ENCODE data around the gene NUAK2.
"Not testable (repeated sequence)": the region's sequence is repeated elsewhere in the genome, so short reads cannot be mapped to it uniquely, and the experiment has no call there.

NUAK2 gene

DNA sequence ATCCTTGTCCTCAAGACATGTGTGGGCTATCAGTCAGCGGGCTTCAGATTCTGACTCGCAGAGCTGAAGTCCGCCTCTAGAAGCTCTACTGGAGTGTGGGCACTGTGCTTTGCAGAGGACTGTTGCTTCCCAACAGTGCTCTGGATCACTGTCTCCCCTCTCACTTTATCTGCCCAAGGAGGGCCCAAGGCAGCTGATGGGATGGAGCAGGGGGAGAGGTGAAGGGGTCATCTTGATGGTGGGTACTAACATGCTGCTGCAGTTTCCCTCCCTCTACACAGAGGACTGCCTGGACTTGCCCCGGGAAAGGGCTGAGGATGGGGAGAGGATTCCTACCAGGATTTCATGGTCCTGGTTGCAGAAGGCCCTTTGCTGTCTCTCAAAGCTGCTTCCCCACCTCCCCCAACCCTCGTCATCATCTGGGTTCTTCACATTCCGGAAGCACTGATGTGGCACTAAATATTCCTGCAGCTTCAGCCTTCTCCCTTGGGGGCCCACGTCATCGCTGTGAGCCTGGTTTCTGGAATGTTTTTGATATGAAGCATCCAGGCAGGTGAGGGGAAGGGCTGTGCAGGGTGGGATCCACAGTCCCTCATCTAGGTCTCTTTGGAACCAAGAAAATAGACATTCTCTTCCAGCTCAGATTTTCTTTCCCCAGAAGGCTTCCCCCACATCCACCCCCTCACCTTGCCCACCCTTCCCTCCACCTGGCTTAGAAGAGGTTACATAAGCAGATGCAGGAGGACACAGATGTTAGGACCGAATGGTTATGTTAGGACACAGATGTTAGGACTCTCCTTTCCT is 23.2 kb downstream of the NUAK2 start:
- H3K4me3 ChIP-seq (replicated peaks; ENCODE audit: low read depth, low read length): no peak overlapping the region
- TF ChIP-seq, protein P1, sequence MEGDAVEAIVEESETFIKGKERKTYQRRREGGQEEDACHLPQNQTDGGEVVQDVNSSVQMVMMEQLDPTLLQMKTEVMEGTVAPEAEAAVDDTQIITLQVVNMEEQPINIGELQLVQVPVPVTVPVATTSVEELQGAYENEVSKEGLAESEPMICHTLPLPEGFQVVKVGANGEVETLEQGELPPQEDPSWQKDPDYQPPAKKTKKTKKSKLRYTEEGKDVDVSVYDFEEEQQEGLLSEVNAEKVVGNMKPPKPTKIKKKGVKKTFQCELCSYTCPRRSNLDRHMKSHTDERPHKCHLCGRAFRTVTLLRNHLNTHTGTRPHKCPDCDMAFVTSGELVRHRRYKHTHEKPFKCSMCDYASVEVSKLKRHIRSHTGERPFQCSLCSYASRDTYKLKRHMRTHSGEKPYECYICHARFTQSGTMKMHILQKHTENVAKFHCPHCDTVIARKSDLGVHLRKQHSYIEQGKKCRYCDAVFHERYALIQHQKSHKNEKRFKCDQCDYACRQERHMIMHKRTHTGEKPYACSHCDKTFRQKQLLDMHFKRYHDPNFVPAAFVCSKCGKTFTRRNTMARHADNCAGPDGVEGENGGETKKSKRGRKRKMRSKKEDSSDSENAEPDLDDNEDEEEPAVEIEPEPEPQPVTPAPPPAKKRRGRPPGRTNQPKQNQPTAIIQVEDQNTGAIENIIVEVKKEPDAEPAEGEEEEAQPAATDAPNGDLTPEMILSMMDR (IDR thresholded peaks at IDR 0.05; ENCODE audit: low read depth, low read length, missing control alignments): no peak
- peak; percentile 89 for DNase-seq (ENCODE audit: extremely low read depth, low read depth)

DNA sequence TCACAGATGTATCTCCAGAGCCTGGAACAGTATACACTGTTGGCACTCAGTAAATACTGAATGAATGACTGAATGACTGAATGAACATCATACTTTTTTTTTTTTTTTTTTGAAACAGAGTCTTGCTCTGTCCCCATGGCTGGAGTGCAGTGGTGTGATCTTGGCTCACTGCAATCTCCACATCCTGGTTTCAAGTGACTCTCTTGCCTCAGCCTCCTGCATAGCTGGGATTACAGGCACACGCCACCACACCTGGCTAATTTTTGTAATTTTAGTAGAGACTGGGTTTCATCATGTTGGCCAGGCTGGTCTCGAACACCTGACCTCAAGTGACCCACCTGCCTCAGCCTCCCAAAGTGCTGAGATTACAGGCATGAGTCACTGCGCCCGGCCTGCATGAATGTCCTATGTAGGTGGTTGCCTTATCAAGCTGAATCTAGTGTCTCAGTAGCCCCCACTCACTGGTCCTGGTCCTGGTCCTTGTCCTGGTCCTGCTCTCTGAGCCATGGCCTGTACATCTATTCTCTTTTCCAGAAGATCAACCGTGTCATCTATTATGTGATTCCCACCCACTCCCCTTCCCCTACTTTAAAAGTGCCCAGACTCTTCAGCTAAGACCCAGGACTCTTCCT is 23.9 kb downstream of the NUAK2 start:
- not testable (repeated sequence) for DNase-seq (ENCODE audit: extremely low read depth, low read depth); H3K4me3 ChIP-seq (replicated peaks; ENCODE audit: low read depth, low read length)

DNA sequence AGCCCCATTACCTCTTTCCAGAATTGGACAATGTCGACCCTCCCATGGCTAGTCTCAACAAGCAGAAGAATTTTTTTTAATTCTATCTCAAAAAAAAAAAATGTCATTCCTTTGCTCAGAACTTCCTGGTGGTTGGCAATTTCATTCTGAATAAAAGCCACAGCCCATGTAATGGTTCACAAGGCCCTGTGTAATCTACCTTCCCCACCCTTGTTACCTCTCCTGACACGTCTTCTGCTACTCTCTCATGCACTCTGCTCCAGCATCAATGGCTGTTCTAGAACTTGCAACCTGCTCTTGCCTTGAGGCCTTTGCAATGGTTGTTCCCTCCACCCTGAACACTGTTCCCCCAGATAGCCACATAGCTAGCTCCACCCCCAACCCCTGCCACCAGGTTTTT is 25.4 kb downstream of the NUAK2 start:
- no peak for DNase-seq (ENCODE audit: extremely low read depth, low read depth)
- TF ChIP-seq, protein P1 (IDR thresholded peaks at IDR 0.05; ENCODE audit: low read depth, low read length, missing control alignments): no peak
- no peak overlapping the region for H3K4me3 ChIP-seq (replicated peaks; ENCODE audit: low read depth, low read length)

DNA sequence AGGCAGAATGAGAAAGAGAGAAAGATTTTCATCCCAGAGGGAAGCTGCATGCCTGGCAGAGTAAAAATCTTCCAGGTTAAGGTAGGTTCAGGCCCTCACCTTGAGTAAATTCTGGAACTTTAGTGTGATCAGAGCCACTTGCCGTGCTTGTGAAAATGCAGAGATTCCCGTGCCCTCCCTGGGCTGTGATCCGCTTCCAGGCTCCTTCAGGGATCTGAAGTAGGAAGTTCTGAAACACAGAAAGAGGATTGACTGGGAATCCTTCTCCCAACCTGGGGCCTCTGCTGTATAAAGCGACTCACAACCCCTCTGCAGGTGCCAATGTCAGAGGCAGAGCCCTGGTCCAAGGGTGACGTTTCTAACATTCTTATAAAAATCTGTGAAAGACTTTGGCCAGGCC is 26.6 kb downstream of the NUAK2 start:
- TF ChIP-seq, protein P1 (IDR thresholded peaks at IDR 0.05; ENCODE audit: low read depth, low read length, missing control alignments): no peak
- no peak for DNase-seq (ENCODE audit: extremely low read depth, low read depth)
- no peak overlapping the region for H3K4me3 ChIP-seq (replicated peaks; ENCODE audit: low read depth, low read length)

DNA sequence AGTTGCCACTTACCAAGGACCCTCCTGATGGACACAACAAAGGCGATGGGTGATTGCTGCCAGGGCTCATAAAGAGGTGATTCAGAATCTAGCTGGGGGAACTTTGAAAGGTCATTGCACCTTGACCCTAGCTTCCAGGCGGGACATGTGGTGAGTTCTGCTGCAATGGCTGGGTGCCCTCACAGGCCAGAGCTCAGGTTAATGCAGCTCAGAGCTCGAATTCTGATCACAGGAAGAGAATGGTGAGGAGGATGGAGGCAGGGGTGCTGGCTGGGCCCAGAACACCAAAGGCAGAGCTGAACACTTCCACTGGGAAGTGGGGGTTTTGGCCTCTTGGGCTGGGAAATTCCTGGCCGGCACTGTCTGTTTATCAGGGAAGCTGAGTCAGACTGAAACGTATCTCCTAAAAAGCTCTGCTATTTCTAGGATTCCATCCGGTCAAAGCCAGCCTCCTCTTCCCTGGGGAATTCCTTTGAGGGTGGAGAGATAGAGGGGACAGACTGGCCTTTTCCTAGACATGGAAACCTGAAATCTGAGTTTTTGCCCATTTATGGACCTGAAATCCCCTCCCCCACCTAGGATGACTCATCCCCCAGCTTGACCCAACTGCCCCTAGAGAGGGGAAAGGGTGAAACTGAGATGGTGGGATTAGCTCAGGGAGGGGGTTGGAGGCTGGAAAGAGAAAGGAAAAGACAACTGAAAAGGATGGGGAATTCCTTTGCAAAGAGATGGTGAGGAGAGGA is 27.2 kb downstream of the NUAK2 start:
- DNase-seq (ENCODE audit: extremely low read depth, low read depth): peak; percentile 86
- TF ChIP-seq, protein P1 (IDR thresholded peaks at IDR 0.05; ENCODE audit: low read depth, low read length, missing control alignments): no peak
- no peak overlapping the region for H3K4me3 ChIP-seq (replicated peaks; ENCODE audit: low read depth, low read length)

DNA sequence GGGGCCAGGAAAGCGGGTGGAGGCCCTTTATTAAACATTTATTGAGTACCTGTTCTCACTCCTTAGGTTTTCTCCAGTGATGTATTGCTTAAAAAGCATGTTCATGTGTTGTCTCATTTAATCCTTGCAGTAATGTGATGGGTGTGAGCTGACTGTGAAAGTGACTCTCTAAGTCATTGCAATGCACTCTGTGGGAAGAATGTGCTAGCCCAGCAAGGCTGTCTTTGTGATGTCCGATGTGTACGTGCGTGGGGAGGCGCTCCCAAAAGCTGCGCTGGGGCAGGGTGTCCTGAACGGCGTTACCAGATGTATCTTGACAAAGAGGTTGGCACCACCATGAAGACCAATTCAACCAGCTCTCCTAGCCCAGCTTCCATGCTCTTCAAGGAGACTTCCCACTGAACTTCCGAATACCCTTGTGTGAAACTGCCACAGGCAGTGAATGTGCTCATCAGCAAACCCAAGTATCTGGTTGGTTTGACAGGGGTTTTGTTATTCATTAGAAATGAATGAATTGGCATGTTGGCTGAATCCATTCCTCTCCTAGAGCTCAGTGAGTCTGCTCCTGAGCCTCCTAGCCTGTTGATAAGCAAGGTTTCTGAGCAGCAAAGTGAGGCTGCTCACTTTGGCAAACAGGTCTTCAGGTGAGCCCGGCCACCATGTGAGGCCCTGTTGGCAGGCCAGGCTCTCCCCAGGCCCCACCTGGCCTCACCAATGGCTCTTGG is 28.0 kb downstream of the NUAK2 start:
- TF ChIP-seq, protein P1 (IDR thresholded peaks at IDR 0.05; ENCODE audit: low read depth, low read length, missing control alignments): no peak
- no peak overlapping the region for H3K4me3 ChIP-seq (replicated peaks; ENCODE audit: low read depth, low read length)
- no peak for DNase-seq (ENCODE audit: extremely low read depth, low read depth)

Data from HFF-Myc (cell line).